ENCODE data around the gene C7orf25.

DNA sequence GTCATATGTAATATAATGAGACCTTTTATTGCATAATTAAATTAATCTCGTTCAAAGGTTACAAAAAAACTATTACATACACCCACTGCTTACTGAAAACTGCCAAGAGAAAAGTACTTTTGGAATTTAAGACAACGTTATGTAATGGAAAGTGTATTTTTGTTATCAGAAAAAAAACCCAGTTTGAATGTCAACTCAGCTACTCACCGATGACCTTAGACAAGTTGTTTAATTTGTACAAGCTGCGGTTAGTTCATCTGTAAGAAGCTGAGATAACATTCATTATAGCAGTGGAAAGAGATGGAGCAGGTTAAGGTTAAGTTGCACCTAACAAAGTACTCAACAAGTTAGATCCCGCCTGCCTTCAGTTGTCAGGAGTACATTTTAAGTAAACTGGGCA lies 19.0 kb upstream of the C7orf25 start:
- TF ChIP-seq CTCF (IDR thresholded peaks at IDR 0.05; ENCODE audit: low read depth, low read length, missing input control) (no peak), HNF4A (conservative IDR thresholded peaks at IDR 0.05) (peak; percentile 50 to 63), RAD21 (IDR thresholded peaks at IDR 0.05) (no peak), ZBTB33 (IDR thresholded peaks at IDR 0.05) (no peak), YY1 (IDR thresholded peaks at IDR 0.05) (no peak)
- TF ChIP-seq, protein P1, sequence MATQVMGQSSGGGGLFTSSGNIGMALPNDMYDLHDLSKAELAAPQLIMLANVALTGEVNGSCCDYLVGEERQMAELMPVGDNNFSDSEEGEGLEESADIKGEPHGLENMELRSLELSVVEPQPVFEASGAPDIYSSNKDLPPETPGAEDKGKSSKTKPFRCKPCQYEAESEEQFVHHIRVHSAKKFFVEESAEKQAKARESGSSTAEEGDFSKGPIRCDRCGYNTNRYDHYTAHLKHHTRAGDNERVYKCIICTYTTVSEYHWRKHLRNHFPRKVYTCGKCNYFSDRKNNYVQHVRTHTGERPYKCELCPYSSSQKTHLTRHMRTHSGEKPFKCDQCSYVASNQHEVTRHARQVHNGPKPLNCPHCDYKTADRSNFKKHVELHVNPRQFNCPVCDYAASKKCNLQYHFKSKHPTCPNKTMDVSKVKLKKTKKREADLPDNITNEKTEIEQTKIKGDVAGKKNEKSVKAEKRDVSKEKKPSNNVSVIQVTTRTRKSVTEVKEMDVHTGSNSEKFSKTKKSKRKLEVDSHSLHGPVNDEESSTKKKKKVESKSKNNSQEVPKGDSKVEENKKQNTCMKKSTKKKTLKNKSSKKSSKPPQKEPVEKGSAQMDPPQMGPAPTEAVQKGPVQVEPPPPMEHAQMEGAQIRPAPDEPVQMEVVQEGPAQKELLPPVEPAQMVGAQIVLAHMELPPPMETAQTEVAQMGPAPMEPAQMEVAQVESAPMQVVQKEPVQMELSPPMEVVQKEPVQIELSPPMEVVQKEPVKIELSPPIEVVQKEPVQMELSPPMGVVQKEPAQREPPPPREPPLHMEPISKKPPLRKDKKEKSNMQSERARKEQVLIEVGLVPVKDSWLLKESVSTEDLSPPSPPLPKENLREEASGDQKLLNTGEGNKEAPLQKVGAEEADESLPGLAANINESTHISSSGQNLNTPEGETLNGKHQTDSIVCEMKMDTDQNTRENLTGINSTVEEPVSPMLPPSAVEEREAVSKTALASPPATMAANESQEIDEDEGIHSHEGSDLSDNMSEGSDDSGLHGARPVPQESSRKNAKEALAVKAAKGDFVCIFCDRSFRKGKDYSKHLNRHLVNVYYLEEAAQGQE (IDR thresholded peaks at IDR 0.05) = no peak
- TF ChIP-seq, protein P2, sequence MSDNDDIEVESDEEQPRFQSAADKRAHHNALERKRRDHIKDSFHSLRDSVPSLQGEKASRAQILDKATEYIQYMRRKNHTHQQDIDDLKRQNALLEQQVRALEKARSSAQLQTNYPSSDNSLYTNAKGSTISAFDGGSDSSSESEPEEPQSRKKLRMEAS (IDR thresholded peaks at IDR 0.05) = no peak

All from liver (tissue), 3 donors.